Naive thymus-derived CD4-positive, alpha-beta T cell (primary cell): Measurements from ENCODE around the gene ERN2. TPM values are rescaled to one million over a fixed set of nuclear protein-coding genes. Genes with fewer than 3 reads are reported as not detected.

ENCODE experiments used
- ATAC-seq: fragments of 150-1000 bp; cut with Tn5 transposase; 2 replicates; pipeline ENCODE4 v1.10.0; 2021; ENCODE audit warnings: mild to moderate bottlenecking, moderate library complexity
- CTCF ChIA-PET: fragments of 350-600 bp; sonication (Branson Sonifier 250); formaldehyde crosslinking; loops from one replicate; lab custom pipeline; 2021; ENCODE audit warnings: antibody characterized with exemption; lab: Charles Lee
- POLR2A ChIA-PET: fragments of 350-600 bp; sonication (Branson Sonifier 250); formaldehyde crosslinking; loops from one replicate; lab custom pipeline; 2021; ENCODE audit warnings: antibody characterized with exemption, inconsistent platforms; lab: Charles Lee
- DNase-seq, 9 donors: peaks; one replicate each; pipeline versions ENCODE4 v3.0.0 to v3.0.0-alpha.2; 2020 to 2022; ENCODE audit warnings: mixed read lengths in 1 of 9
- H3K27ac ChIP-seq: one replicate; pipeline ENCODE4 v1.7.0; 2013; ENCODE audit warnings: mild to moderate bottlenecking, low read depth, low read length, moderate library complexity
- H3K27me3 ChIP-seq, 2 donors: one replicate each; pipeline ENCODE4 v1.7.0; 2013; ENCODE audit warnings: low read length in 2 of 2, mild to moderate bottlenecking in 2 of 2, moderate library complexity in 2 of 2; ENCODE audit not compliant: control insufficient read depth in 2 of 2, insufficient read depth in 2 of 2
- H3K36me3 ChIP-seq, 3 experiments: 1 replicate in 2 of 3; 2 replicates in 1 of 3; pipeline ENCODE4 v1.7.0; 2013; ENCODE audit warnings: low read length in 3 of 3, mild to moderate bottlenecking in 3 of 3, moderate library complexity in 1 of 3; ENCODE audit not compliant: insufficient read depth in 3 of 3, control insufficient read depth in 2 of 3
- H3K4me1 ChIP-seq, 2 donors: one replicate each; pipeline ENCODE4 v1.7.0; 2013; ENCODE audit warnings: low read length in 2 of 2, mild to moderate bottlenecking in 2 of 2, moderate library complexity in 1 of 2; ENCODE audit not compliant: control insufficient read depth in 2 of 2, insufficient read depth in 2 of 2
- H3K4me3 ChIP-seq: 2 replicates; pipeline ENCODE4 v1.7.0; 2013; ENCODE audit warnings: mild to moderate bottlenecking, low read length
- H3K9me3 ChIP-seq, 3 experiments: 1 replicate in 2 of 3; 2 replicates in 1 of 3; pipeline ENCODE4 v1.7.0; 2013; ENCODE audit warnings: low read length in 3 of 3; ENCODE audit not compliant: control insufficient read depth in 2 of 3
- H3K27ac Mint-ChIP-seq, 9 donors: one replicate each; pipeline ENCODE4 v1.8.0; 2020 to 2022; ENCODE audit warnings: mixed read lengths in 9 of 9, mild to moderate bottlenecking in 8 of 9, moderate library complexity in 5 of 9, inconsistent platforms in 2 of 9
- H3K27me3 Mint-ChIP-seq, 5 donors: one replicate each; pipeline ENCODE4 v1.8.0; 2021 to 2022; ENCODE audit warnings: mixed read lengths in 5 of 5, mild to moderate bottlenecking in 1 of 5
- H3K36me3 Mint-ChIP-seq, 5 donors: one replicate each; pipeline ENCODE4 v1.8.0; 2020 to 2022; ENCODE audit warnings: mixed read lengths in 5 of 5, mild to moderate bottlenecking in 3 of 5, inconsistent platforms in 1 of 5
- H3K4me1 Mint-ChIP-seq, 7 donors: one replicate each; pipeline ENCODE4 v1.8.0; 2020 to 2022; ENCODE audit warnings: mixed read lengths in 7 of 7, mild to moderate bottlenecking in 3 of 7, inconsistent platforms in 1 of 7
- H3K4me3 Mint-ChIP-seq, 10 donors: one replicate each; pipeline ENCODE4 v1.8.0; 2020 to 2022; ENCODE audit warnings: mild to moderate bottlenecking in 10 of 10, mixed read lengths in 10 of 10, moderate library complexity in 6 of 10, inconsistent platforms in 2 of 10
- H3K9me3 Mint-ChIP-seq, 11 donors: one replicate each; pipeline ENCODE4 v1.8.0; 2020 to 2022; ENCODE audit warnings: mixed read lengths in 11 of 11, mild to moderate bottlenecking in 4 of 11, inconsistent platforms in 1 of 11, moderate library complexity in 1 of 11
- intact Hi-C, 2 donors: fragments of 100-400 bp; cut with micrococcal nuclease; formaldehyde crosslinking; loops; one replicate each; pipeline ENCODE4 v1.15.1; 2023
- polyA plus RNA-seq, 2 donors: library from polyadenylated mRNA; unstranded; fragments of 300-500 nt; fragmentation: Illumina TruSeq; gene quantifications; one replicate each; pipeline ENCODE4 v1.2.3, GENCODE V29; 2021
- total RNA-seq, 6 experiments: library from RNA in 5 of 6; stranded (reverse) in 5 of 6; gene quantifications; 1 replicate in 5 of 6; 2 replicates in 1 of 6; pipeline ENCODE4 v1.2.3 and lab custom pipeline; 2021 to 2026

Gene ERN2
- total and polyA plus RNA-seq, 7 experiments from 2014 or later = not detected

- H3K27ac Mint-ChIP-seq = no peak overlapping the region
Measured at GRCh38 chr16:23700509-23700908, 12.5 kb downstream of the ERN2 start.

GRCh38 chr16:23700093-23700492 lies 12.9 kb downstream of the ERN2 start:
- POLR2A ChIA-PET = no interaction called here
- intact Hi-C loops = no loop called here
- H3K36me3 Mint-ChIP-seq = peaks cover 0 to 8% (median 3%) of the 10 kb centered on the region in 5 donors

More at GRCh38 chr16:23700509-23700908, 12.5 kb downstream of the ERN2 start:
- ATAC-seq = no peak
- no peak for DNase-seq
- Histone ChIP-seq H3K4me3 (no peak overlapping the region), H3K36me3 (no peaks in the 10 kb centered on the region), H3K9me3 (no peaks in the 10 kb centered on the region), H3K27me3 (no peaks in the 10 kb centered on the region), H3K4me1 (peaks cover 0 to 10% of the 10 kb centered on the region in 2 donors), H3K27ac (no peak overlapping the region)
- Mint-ChIP-seq H3K4me1 (peaks cover 0 to 6% (median 0%) of the 10 kb centered on the region in 7 donors), H3K36me3 (peaks cover 0 to 8% (median 3%) of the 10 kb centered on the region in 5 donors), H3K27me3 (peaks cover 3 to 18% (median 8%) of the 10 kb centered on the region in 5 donors), H3K9me3 (peaks cover 0 to 16% (median 9%) of the 10 kb centered on the region in 11 donors), H3K4me3 (no peak overlapping the region)
- ChIA-PET CTCF (no interaction called here), POLR2A (no interaction called here)
- intact Hi-C loops = no loop called here

DNA sequence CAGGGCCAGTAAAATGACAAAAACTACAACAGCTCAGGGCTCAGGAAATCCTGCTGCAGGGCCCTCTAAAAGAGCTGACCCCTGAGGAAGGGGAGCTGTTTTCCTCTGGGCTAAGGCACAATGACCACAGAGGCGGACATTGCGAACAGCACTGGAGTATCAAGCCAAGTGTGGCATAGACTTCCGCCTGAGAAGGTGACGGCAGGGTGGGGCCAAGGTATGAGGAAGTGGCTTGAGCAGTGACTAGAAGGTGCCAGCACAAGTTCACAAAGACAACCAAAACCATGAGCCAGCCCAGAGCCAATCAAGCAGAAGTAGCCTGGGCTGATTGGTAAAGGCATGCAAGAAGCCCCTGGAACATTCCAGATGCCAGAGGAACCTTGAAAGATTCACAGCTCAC lies 13.9 kb downstream of the ERN2 start:
- Histone ChIP-seq H3K27me3 (no peaks in the 10 kb centered on the region), H3K4me3 (no peak overlapping the region), H3K36me3 (no peaks in the 10 kb centered on the region), H3K9me3 (no peaks in the 10 kb centered on the region), H3K4me1 (peaks cover 0 to 10% of the 10 kb centered on the region in 2 donors), H3K27ac (no peak overlapping the region)
- Mint-ChIP-seq H3K36me3 (peaks cover 0 to 8% (median 3%) of the 10 kb centered on the region in 5 donors), H3K4me1 (peaks cover 0 to 9% (median 4%) of the 10 kb centered on the region in 7 donors), H3K9me3 (peaks cover 0 to 16% (median 6%) of the 10 kb centered on the region in 11 donors), H3K4me3 (no peak overlapping the region), H3K27me3 (peaks cover 0 to 11% (median 3%) of the 10 kb centered on the region in 5 donors), H3K27ac (peak overlapping the region in 1 of 9 donors; percentile 36)
- intact Hi-C loops = no loop called here
- DNase-seq = no peak
- POLR2A ChIA-PET = no interaction called here
- peak; percentile 62 for ATAC-seq
- CTCF ChIA-PET = no interaction called here

More at GRCh38 chr16:23700093-23700492, 12.9 kb downstream of the ERN2 start:
- Histone ChIP-seq H3K9me3 (no peaks in the 10 kb centered on the region), H3K36me3 (no peaks in the 10 kb centered on the region), H3K27ac (no peak overlapping the region), H3K4me3 (no peak overlapping the region), H3K4me1 (peaks cover 0 to 10% of the 10 kb centered on the region in 2 donors), H3K27me3 (no peaks in the 10 kb centered on the region)
- Mint-ChIP-seq H3K9me3 (peaks cover 0 to 16% (median 6%) of the 10 kb centered on the region in 11 donors), H3K4me1 (peaks cover 0 to 6% (median 0%) of the 10 kb centered on the region in 7 donors), H3K27me3 (peaks cover 3 to 14% (median 8%) of the 10 kb centered on the region in 5 donors), H3K27ac (no peak overlapping the region), H3K4me3 (no peak overlapping the region)
- no peak for DNase-seq
- no peak for ATAC-seq
- CTCF ChIA-PET = no interaction called here

GRCh38 chr16:23695756-23696155 lies 17.3 kb downstream of the ERN2 start:
- Histone ChIP-seq H3K4me3 (no peak overlapping the region), H3K27ac (no peak overlapping the region), H3K36me3 (peaks cover 0 to 2% (median 0%) of the 10 kb centered on the region in 3 experiments), H3K27me3 (no peaks in the 10 kb centered on the region), H3K9me3 (no peaks in the 10 kb centered on the region), H3K4me1 (peaks cover 0 to 10% of the 10 kb centered on the region in 2 donors)
- peaks cover 0 to 9% (median 0%) of the 10 kb centered on the region in 7 donors for H3K4me1 Mint-ChIP-seq
- intact Hi-C loops = no loop called here
- no peak for ATAC-seq
- H3K27ac Mint-ChIP-seq = no peak overlapping the region
- no peaks in the 10 kb centered on the region for H3K9me3 Mint-ChIP-seq
- ChIA-PET POLR2A (no interaction called here), CTCF (no interaction called here)
- H3K27me3 Mint-ChIP-seq = no peaks in the 10 kb centered on the region
- DNase-seq = no peak
- H3K4me3 Mint-ChIP-seq = no peak overlapping the region
- peaks cover 0 to 5% (median 0%) of the 10 kb centered on the region in 5 donors for H3K36me3 Mint-ChIP-seq

DNA sequence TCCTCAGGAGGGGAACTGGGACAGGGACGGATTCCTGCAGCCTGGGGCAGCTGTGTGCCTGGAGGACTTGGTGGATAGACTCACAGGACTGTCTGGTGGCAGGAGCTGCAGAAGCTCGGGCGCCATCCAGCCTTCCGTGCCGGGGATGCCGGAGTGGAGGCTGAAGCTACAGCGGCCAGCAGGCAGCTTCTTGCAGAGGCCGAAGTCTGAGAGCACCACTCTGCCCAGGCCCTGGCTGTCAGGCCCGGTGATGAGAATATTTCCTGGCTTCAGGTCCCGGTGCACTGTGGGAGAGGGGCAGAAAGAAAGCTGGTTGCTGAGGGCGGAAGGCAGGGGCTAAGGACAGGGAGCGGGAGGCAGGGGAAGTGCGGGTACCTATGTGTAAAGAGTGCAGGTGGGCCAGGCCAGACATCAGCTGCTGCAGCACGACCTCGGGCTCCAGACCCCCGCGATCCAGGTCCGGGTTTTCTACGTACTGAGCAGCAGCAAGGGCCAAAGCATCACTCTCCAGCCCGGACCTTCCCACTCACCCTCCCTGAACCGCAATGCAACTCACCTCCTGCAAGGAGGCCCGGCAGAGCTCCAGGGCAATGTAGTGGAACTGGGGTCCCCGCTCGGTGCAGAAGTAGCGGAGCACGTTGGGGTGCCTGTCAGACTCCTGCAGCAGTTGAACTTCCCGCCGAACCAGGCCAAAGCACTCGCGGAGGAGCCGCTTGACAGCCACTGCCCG lies 18.2 kb downstream of the ERN2 start:
- H3K27ac ChIP-seq = no peak overlapping the region
- H3K27me3 ChIP-seq = no peaks in the 10 kb centered on the region
- H3K4me1 ChIP-seq = peaks cover 0 to 10% of the 10 kb centered on the region in 2 donors
- peaks cover 0 to 10% (median 2%) of the 10 kb centered on the region in 5 donors for H3K36me3 Mint-ChIP-seq
- H3K4me1 Mint-ChIP-seq = peaks cover 0 to 9% (median 0%) of the 10 kb centered on the region in 7 donors
- POLR2A ChIA-PET = no interaction called here
- peak overlapping the region in 1 of 9 donors; percentile 47 for H3K27ac Mint-ChIP-seq
- H3K4me3 Mint-ChIP-seq = peak overlapping the region in 7 of 10 donors; percentile 13 to 72 (median 28)
- no peaks in the 10 kb centered on the region for H3K9me3 Mint-ChIP-seq
- DNase-seq = no peak
- no peaks in the 10 kb centered on the region for H3K27me3 Mint-ChIP-seq
- intact Hi-C loops = no loop called here
- H3K4me3 ChIP-seq = no peak overlapping the region
- H3K9me3 ChIP-seq = no peaks in the 10 kb centered on the region
- no peak for ATAC-seq
- CTCF ChIA-PET = no interaction called here
- H3K36me3 ChIP-seq = peaks cover 0 to 10% (median 0%) of the 10 kb centered on the region in 3 experiments

GRCh38 chr16:23694265-23694643 lies 18.8 kb downstream of the ERN2 start:
- ATAC-seq (no peak), DNase-seq (no peak)
- H3K4me1 ChIP-seq = peaks cover 0 to 7% of the 10 kb centered on the region in 2 donors
- CTCF ChIA-PET = no interaction called here
- H3K27me3 ChIP-seq = no peaks in the 10 kb centered on the region
- H3K4me3 Mint-ChIP-seq = peak overlapping the region in 4 of 10 donors; percentile 13 to 72 (median 46)
- intact Hi-C loops = no loop called here
- H3K27ac ChIP-seq = no peak overlapping the region
- peak overlapping the region in 1 of 9 donors; percentile 47 for H3K27ac Mint-ChIP-seq
- H3K4me1 Mint-ChIP-seq = peaks cover 0 to 9% (median 0%) of the 10 kb centered on the region in 7 donors
- no peak overlapping the region for H3K4me3 ChIP-seq
- peaks cover 2 to 14% (median 6%) of the 10 kb centered on the region in 5 donors for H3K36me3 Mint-ChIP-seq
- no peaks in the 10 kb centered on the region for H3K27me3 Mint-ChIP-seq
- no peaks in the 10 kb centered on the region for H3K9me3 Mint-ChIP-seq
- peaks cover 0 to 16% (median 0%) of the 10 kb centered on the region in 3 experiments for H3K36me3 ChIP-seq
- POLR2A ChIA-PET = no interaction called here
- H3K9me3 ChIP-seq = no peaks in the 10 kb centered on the region
